ENCODE measurements around the gene KIF18A.

- TF ChIP-seq, protein P1, sequence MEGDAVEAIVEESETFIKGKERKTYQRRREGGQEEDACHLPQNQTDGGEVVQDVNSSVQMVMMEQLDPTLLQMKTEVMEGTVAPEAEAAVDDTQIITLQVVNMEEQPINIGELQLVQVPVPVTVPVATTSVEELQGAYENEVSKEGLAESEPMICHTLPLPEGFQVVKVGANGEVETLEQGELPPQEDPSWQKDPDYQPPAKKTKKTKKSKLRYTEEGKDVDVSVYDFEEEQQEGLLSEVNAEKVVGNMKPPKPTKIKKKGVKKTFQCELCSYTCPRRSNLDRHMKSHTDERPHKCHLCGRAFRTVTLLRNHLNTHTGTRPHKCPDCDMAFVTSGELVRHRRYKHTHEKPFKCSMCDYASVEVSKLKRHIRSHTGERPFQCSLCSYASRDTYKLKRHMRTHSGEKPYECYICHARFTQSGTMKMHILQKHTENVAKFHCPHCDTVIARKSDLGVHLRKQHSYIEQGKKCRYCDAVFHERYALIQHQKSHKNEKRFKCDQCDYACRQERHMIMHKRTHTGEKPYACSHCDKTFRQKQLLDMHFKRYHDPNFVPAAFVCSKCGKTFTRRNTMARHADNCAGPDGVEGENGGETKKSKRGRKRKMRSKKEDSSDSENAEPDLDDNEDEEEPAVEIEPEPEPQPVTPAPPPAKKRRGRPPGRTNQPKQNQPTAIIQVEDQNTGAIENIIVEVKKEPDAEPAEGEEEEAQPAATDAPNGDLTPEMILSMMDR (IDR thresholded peaks at IDR 0.05): no peak
- no peak for TF ChIP-seq EP300 (IDR thresholded peaks at IDR 0.05)
- no peak for TF ChIP-seq POLR2AphosphoS5 (IDR thresholded peaks at IDR 0.05)
- TF ChIP-seq POLR2A (IDR thresholded peaks at IDR 0.05): no peak
Observed at GRCh38 chr11:28108958-28109357, 1.0 kb upstream of the KIF18A start.

Measured in sigmoid colon (tissue), 4 donors.